HL-60 (cell line): Measurements from ENCODE around the gene DPP6.

Experiments
- DNase-seq, 2 experiments: peaks; one replicate each; pipeline ENCODE4 v3.0.0-alpha.2; 2010 to 2020; ENCODE audit warnings: low read depth in 1 of 2, low spot score in 1 of 2
- H3K27ac ChIP-seq: fragments of 250-450 bp; sonication (Bioruptor Pico); replicated peaks from 2 replicates; pipeline ENCODE4 v1.5.1; 2020; ENCODE audit warnings: mild to moderate bottlenecking, moderate library complexity
- H3K27me3 ChIP-seq: fragments of 250-450 bp; sonication (Bioruptor Pico); 2 replicates; pipeline ENCODE4 v1.5.1; 2021; ENCODE audit warnings: mild to moderate bottlenecking, moderate library complexity; ENCODE audit not compliant: insufficient read depth, poor library complexity, severe bottlenecking
- H3K4me3 ChIP-seq: replicated peaks from 2 replicates; pipeline ENCODE4 v1.5.1; 2011; ENCODE audit warnings: mild to moderate bottlenecking, control low read depth, low read length; ENCODE audit not compliant: insufficient read depth
- GABPA ChIP-seq: IDR thresholded peaks from 2 replicates; pipeline ENCODE4 v1.6.1; 2012; ENCODE audit warnings: low read depth
- POLR2AphosphoS5 ChIP-seq: IDR thresholded peaks from 2 replicates; pipeline ENCODE4 v1.6.1; 2012; ENCODE audit warnings: low read depth
- SPI1 ChIP-seq: IDR thresholded peaks from 2 replicates; pipeline ENCODE4 v1.6.1; 2012; ENCODE audit warnings: low read depth, mild to moderate bottlenecking, borderline replicate concordance
- TF ChIP-seq, protein P1 (sequence below): IDR thresholded peaks from one replicate; pipeline ENCODE4 v1.5.1; 2011; ENCODE audit warnings: low read length, control low read depth, inconsistent platforms; ENCODE audit not compliant: insufficient read depth
- TF ChIP-seq, protein P2 (sequence below): IDR thresholded peaks from 2 replicates; pipeline ENCODE4 v1.6.1; 2012; ENCODE audit warnings: low read depth; ENCODE audit not compliant: insufficient replicate concordance

Gene DPP6

DNA sequence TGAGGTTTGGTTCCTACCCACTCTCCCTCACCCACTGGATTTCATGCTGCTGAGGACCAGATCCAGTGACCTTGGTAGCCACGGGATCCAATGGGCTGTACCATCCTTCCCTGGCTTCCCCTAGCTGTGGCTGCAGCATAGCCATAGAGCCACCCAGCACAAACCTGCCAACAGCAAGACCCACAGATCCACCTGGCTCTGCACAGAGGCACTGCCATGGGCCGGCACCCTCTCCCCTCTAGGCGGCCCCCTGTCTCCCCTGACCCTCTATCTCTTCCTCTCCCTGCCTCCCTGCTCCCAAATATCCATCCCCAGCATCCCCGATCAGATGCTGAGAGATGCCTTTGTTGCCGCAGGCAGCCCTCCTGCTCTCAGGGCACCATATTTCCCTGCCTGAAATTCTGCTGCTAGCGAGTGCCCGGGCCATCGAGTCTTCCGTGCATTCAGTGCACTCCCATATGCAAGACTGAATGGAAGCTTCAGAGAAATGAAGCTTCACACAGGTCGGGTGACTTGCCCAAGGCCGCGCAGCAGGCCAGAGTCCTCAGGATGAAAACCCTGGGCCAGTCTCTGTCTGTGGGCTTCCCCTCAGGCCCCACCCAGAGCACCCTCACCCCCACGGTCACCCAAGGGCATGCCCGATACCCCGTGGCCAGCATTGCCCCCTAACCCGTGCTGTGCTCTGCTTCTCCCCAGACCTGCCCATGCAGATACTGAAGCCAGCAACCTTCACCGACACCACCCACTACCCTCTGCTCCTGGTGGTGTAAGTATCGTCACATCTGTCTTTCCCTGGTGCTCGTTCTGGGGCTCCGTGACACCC, 819.9 kb downstream of the DPP6 start:
- TF ChIP-seq, protein P1, sequence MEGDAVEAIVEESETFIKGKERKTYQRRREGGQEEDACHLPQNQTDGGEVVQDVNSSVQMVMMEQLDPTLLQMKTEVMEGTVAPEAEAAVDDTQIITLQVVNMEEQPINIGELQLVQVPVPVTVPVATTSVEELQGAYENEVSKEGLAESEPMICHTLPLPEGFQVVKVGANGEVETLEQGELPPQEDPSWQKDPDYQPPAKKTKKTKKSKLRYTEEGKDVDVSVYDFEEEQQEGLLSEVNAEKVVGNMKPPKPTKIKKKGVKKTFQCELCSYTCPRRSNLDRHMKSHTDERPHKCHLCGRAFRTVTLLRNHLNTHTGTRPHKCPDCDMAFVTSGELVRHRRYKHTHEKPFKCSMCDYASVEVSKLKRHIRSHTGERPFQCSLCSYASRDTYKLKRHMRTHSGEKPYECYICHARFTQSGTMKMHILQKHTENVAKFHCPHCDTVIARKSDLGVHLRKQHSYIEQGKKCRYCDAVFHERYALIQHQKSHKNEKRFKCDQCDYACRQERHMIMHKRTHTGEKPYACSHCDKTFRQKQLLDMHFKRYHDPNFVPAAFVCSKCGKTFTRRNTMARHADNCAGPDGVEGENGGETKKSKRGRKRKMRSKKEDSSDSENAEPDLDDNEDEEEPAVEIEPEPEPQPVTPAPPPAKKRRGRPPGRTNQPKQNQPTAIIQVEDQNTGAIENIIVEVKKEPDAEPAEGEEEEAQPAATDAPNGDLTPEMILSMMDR = no peak
- TF ChIP-seq, protein P2, sequence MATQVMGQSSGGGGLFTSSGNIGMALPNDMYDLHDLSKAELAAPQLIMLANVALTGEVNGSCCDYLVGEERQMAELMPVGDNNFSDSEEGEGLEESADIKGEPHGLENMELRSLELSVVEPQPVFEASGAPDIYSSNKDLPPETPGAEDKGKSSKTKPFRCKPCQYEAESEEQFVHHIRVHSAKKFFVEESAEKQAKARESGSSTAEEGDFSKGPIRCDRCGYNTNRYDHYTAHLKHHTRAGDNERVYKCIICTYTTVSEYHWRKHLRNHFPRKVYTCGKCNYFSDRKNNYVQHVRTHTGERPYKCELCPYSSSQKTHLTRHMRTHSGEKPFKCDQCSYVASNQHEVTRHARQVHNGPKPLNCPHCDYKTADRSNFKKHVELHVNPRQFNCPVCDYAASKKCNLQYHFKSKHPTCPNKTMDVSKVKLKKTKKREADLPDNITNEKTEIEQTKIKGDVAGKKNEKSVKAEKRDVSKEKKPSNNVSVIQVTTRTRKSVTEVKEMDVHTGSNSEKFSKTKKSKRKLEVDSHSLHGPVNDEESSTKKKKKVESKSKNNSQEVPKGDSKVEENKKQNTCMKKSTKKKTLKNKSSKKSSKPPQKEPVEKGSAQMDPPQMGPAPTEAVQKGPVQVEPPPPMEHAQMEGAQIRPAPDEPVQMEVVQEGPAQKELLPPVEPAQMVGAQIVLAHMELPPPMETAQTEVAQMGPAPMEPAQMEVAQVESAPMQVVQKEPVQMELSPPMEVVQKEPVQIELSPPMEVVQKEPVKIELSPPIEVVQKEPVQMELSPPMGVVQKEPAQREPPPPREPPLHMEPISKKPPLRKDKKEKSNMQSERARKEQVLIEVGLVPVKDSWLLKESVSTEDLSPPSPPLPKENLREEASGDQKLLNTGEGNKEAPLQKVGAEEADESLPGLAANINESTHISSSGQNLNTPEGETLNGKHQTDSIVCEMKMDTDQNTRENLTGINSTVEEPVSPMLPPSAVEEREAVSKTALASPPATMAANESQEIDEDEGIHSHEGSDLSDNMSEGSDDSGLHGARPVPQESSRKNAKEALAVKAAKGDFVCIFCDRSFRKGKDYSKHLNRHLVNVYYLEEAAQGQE = no peak
- TF ChIP-seq POLR2AphosphoS5 = no peak
- no peak for TF ChIP-seq GABPA
- no peak for TF ChIP-seq SPI1
- DNase-seq = no peak
- Histone ChIP-seq H3K27me3 (peaks cover 9% of the 10 kb centered on the region), H3K27ac (no peak overlapping the region), H3K4me3 (no peak overlapping the region)

DNA sequence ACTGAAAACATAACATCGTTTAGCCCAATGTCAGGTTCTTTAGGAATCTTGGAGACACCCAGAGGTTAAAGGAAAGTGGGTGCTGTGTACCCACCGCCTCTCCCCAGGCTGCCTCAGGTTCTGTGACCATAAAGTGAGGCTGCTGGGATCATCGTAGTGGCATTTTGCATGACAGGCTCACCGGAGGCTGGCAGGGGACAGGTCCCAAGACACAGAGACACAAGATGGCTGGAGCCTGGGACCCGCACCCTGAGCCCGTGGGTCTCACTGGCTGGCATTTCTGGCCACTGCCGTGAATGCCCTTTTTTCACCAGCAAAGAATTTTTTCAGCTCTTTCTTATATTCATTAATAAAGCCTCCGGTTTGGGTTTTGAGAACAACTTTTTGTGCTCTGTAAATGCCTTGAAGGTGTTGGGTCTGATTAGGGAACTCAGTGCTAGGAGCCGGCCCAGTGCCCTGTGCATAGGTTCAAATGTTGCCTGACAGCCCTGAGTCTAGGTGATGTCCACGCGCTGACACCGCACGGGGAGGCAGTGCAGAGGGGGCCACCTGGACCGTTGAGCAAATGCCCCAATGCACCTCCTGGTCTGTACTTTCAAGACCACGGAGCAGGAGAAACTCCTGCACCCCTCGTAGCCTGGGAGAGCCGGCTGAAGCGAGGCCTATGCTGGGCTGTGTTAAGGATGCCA, 820.8 kb downstream of the DPP6 start:
- Histone ChIP-seq H3K4me3 (no peak overlapping the region), H3K27ac (no peak overlapping the region), H3K27me3 (peaks cover 9% of the 10 kb centered on the region)
- no peak for DNase-seq
- TF ChIP-seq POLR2AphosphoS5 (no peak), SPI1 (no peak)
- TF ChIP-seq, protein P1 = no peak

DNA sequence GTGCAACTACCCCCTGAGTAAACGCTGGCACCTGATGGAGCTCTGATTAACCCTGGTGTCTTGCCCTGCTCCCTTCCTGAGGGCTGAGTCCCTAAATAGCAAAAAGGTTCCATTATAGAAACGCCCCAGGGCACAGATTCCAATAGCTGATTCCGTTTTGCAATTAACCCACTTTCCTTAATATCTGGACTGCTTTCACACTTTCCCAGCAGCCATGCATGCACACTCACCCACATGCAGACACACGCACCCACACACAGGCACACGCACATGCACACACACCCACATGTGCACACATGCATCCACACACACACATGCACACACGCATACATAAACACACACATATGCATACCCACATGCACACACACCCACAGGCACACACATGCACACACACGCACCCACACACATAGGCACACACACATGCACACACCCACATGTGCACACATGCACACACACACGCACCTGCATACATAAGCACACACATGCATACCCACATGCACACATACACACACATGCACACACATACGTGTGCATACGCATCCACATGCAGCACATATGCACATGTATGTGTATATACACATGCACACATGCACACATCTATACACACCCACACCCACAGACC, 821.4 kb downstream of the DPP6 start:
- TF ChIP-seq SPI1 (no peak), POLR2AphosphoS5 (no peak), GABPA (no peak)
- TF ChIP-seq, protein P2 = no peak
- TF ChIP-seq, protein P1 = no peak
- H3K27me3 ChIP-seq = peaks cover 5% of the 10 kb centered on the region
- no peak overlapping the region for H3K4me3 ChIP-seq
- no peak overlapping the region for H3K27ac ChIP-seq
- no peak for DNase-seq
